ENCODE data around the gene NT5DC2.

GRCh38 chr3:52502808-52503350, 30.8 kb downstream of the NT5DC2 start:
- no peak for TF ChIP-seq GATA2 (IDR thresholded peaks at IDR 0.05; ENCODE audit: low read depth, low read length)
- TF ChIP-seq GATA3 (IDR thresholded peaks at IDR 0.05; ENCODE audit: low read depth, low read length), result no peak

All from SH-SY5Y (cell line).